ENCODE measurements around the gene BCL2L2.
A peak's percentile ranks its signal among the peaks of the same experiment; 100 is the strongest.

BCL2L2 gene

DNA sequence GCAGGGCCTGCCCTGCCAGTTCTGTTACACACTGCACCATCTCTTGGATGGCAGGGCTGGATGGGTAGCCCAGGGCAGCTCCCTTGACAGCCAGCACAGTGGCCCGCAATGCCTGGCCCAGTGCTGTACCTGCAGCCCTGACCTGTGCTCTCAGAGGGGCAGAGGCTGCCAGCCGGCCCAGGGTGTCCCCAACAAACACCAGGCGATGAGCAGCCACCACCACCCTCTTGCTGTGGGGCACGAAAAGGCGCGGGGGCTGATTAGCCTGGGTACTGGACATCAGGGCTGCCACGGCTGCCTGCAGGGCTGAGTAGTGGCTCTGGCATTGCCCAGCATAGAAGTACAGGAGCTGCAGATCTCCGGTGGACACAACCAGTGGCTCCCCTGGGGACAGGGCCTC is 50.6 kb downstream of the BCL2L2 start:
- peak; percentile 40 for DNase-seq

DNA sequence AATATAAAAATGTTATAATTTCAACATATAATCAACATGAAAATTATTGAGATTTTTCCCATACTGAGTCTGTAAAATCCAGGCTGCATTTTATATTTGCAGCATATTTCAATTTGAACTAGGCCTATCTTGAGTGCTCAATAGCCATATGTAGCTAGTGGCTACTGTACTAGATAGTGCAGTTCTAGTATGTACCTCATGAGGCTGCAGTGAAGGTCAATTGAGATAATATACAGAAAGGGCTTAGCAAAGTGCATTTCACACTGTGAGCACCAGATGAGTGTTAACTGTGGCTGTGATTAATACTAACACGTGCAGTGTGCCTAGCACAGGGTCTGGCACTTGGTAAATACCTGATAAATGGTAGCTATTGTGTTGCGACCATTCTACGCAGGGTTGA is 51.4 kb downstream of the BCL2L2 start:
- no peak for DNase-seq

DNA sequence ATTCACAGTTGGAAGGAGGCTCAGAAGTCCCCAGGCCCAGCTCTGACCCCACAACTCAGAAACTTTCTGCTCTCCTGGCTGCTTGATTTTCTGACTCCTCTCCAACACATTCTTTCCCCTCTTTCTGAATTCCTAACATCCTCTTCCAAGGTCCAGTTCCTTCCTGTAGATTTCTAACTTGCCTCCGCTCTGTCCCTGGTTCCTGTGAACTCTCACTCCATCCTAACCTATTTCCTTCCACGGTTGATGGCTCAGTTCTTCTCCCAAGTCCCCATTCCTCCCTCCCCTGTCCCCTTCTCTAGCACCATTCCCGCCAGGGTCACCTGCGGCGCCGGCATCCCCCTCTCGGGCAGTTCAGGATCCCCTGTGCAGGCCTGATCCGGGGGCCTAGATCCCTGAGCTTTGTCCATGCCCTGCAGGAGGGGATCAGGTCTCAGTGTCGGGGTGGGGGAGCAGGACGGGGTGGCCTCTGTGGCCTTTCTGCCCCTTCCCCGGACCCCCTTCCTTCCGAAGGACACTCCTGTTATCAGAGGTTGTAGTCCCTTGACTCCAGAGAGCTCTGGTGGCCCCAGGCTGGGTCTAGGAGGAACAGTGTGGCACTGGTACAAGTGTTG is 52.0 kb downstream of the BCL2L2 start:
- DNase-seq = peak; percentile 22

DNA sequence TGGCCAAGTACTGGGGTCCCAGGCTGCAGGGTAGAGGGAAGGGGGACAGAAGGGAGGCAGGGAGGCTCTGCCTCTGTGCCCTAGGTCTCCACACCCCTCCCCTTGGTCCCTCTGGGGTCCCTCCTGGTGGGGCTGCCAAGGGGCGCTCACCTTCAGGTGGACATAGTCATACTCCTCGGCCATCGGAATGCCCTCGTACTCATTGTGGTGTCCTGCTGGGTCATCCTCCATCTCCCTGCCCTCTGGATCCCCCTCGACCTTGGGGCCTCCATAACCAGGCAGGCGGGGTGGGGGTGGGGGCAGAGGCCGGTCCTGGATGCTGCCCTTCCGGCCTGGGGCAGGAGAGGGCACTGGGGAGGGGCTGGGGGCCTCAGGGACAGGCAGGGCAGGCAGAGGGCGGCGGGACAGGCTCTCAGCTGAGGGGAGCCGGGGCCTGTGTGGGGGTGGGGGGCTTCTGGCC is 52.6 kb downstream of the BCL2L2 start:
- DNase-seq = peak; percentile 37

DNA sequence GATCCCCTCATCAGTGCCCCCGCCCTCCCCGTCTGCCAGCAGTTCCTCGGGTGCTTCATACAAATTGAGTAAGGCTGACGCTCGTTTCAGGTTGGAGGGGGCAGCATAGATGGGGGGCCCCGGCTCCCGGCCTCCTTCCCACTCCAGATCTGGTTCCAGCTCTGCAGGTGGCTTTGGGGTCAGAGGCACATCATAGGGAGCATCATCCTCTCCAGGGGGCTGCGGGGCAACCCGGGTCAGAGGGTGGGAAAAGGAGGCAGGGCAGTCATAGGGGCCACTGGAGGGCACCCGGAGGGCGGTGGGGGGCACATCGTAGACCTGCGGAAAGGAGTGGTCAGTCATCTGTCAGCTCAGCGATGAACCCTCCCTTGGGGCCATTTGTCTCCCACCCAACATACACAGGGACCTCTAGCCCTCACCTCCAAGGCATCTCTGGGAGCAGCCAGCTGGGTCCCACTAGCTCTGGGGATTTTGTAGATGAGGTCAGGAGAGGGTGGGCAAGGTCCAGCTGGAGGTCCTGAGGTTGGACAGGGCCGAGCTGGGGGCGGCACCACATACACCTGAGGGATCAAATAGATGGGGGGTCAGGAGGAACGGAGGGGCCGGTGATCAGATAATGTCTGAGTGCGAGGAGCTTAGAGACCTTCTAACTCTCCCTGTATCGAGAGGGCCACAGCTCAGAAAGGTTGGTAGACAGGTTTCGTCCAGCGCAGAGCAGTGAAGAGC is 53.3 kb downstream of the BCL2L2 start:
- DNase-seq = peak; percentile 22

DNA sequence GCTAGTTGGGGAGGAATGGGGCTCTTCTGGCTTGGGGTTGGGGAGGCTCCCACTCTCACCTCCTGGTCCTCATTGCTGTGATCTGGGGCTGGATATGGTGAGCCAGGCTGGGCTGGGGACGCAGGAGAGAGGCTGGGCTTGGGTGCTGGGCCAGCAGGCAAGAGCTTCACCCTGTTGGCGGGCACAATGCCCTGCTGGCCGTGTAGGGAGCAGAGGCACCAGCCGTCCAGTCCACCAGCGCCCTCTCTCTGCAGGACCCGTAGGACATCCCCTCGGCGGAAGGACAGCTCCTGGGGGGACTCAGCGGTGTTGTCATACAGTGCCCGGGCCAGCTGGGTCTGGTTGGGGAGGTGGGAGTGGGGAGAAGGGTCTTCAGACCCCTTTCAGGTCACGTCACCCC is 53.9 kb downstream of the BCL2L2 start:
- DNase-seq = peak; percentile 56

DNA sequence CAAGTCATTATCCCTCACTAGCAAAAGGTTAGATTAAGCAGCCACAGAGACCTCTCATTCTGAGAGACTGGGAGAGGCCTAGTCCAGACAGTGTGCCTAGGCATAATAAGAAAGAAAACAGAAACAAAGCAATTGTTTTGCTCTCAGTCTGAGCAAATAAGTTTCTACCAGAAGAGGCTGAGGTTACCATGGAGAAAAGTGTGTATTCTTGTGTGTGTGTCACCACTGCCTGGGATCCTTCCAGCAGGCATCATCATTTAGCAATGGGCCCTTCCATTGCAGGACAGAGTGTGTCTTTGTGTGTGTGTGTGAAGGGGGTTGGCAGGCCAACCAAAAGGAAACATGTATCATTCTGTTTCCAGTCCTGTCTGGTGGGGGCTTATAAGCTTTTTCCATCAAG is 54.7 kb downstream of the BCL2L2 start:
- peak; percentile 40 for DNase-seq
